Measurements from ENCODE around the gene BLID.

- no peak for TF ChIP-seq CTCF (IDR thresholded peaks at IDR 0.05; ENCODE audit: insufficient read depth, low read depth, low read length)
- TF ChIP-seq EZH2 (IDR thresholded peaks at IDR 0.05; ENCODE audit: insufficient read depth, low read length): no peak
Observed at GRCh38 chr11:122098261-122098980, 17.6 kb downstream of the BLID start.
